Ishikawa (cell line): ENCODE data around the gene MATN4.

Experiments used
- CEBPB ChIP-seq: IDR thresholded peaks from 2 replicates; pipeline ENCODE4 v1.6.1; 2012
- CREB1 ChIP-seq: IDR thresholded peaks from 2 replicates; pipeline ENCODE4 v1.6.1; 2012; ENCODE audit warnings: low read depth
- EP300 ChIP-seq: IDR thresholded peaks from 2 replicates; pipeline ENCODE4 v1.6.1; 2012; ENCODE audit warnings: borderline replicate concordance
- RAD21 ChIP-seq: IDR thresholded peaks from 2 replicates; pipeline ENCODE4 v1.6.1; 2012; ENCODE audit warnings: low read depth
- TAF1 ChIP-seq: IDR thresholded peaks from 2 replicates; pipeline ENCODE4 v1.6.1; 2012; ENCODE audit warnings: low read depth, mild to moderate bottlenecking
- YY1 ChIP-seq: IDR thresholded peaks from 2 replicates; pipeline ENCODE4 v1.6.1; 2012; ENCODE audit warnings: low read depth
- TF ChIP-seq, protein P1 (sequence below): IDR thresholded peaks from 2 replicates; pipeline ENCODE4 v1.6.1; 2012
- TF ChIP-seq, protein P2 (sequence below): IDR thresholded peaks from 2 replicates; pipeline ENCODE4 v1.6.1; 2012; ENCODE audit warnings: low read depth, mild to moderate bottlenecking

DNA sequence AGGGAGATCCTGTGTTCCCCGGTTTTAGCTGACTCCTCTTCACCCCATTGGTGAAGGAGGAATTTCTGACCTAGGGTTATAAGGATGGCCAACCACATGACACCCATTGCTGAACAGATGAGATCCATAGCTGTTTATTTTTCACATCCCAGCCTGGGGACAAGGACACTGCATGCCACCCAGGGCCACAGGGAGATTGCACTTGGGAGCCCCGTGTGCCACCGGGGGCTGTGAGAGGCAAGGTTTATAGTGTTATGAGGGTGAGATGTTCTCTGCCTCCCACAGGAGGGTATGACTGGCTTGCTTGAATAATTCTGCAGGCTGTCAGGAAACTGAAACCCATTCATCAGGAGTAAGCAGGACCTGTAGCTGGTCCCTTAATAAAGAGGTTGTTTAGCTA is 39.0 kb downstream of the MATN4 start:
- TF ChIP-seq, protein P1, sequence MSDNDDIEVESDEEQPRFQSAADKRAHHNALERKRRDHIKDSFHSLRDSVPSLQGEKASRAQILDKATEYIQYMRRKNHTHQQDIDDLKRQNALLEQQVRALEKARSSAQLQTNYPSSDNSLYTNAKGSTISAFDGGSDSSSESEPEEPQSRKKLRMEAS: no peak
- TF ChIP-seq, protein P2, sequence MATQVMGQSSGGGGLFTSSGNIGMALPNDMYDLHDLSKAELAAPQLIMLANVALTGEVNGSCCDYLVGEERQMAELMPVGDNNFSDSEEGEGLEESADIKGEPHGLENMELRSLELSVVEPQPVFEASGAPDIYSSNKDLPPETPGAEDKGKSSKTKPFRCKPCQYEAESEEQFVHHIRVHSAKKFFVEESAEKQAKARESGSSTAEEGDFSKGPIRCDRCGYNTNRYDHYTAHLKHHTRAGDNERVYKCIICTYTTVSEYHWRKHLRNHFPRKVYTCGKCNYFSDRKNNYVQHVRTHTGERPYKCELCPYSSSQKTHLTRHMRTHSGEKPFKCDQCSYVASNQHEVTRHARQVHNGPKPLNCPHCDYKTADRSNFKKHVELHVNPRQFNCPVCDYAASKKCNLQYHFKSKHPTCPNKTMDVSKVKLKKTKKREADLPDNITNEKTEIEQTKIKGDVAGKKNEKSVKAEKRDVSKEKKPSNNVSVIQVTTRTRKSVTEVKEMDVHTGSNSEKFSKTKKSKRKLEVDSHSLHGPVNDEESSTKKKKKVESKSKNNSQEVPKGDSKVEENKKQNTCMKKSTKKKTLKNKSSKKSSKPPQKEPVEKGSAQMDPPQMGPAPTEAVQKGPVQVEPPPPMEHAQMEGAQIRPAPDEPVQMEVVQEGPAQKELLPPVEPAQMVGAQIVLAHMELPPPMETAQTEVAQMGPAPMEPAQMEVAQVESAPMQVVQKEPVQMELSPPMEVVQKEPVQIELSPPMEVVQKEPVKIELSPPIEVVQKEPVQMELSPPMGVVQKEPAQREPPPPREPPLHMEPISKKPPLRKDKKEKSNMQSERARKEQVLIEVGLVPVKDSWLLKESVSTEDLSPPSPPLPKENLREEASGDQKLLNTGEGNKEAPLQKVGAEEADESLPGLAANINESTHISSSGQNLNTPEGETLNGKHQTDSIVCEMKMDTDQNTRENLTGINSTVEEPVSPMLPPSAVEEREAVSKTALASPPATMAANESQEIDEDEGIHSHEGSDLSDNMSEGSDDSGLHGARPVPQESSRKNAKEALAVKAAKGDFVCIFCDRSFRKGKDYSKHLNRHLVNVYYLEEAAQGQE: no peak
- no peak for TF ChIP-seq TAF1
- TF ChIP-seq RAD21: no peak
- no peak for TF ChIP-seq EP300
- TF ChIP-seq CEBPB: no peak
- no peak for TF ChIP-seq YY1
- TF ChIP-seq CREB1: no peak
